ENCODE results near the gene EHBP1. TPM values are rescaled to one million over a fixed set of nuclear protein-coding genes. Genes with fewer than 3 reads are reported as not detected.

Gene EHBP1
- total and polyA plus RNA-seq, 2 experiments from 2014 or later, result 27.2 to 47.9 TPM

- TF ChIP-seq JUNB (IDR thresholded peaks at IDR 0.05; ENCODE audit: unreplicated experiment), result no peak
- no peak for TF ChIP-seq EZH2phosphoT487 (IDR thresholded peaks at IDR 0.05; ENCODE audit: unreplicated experiment)
- TF ChIP-seq REST (IDR thresholded peaks at IDR 0.05; ENCODE audit: unreplicated experiment), result no peak
- TF ChIP-seq, protein P1, sequence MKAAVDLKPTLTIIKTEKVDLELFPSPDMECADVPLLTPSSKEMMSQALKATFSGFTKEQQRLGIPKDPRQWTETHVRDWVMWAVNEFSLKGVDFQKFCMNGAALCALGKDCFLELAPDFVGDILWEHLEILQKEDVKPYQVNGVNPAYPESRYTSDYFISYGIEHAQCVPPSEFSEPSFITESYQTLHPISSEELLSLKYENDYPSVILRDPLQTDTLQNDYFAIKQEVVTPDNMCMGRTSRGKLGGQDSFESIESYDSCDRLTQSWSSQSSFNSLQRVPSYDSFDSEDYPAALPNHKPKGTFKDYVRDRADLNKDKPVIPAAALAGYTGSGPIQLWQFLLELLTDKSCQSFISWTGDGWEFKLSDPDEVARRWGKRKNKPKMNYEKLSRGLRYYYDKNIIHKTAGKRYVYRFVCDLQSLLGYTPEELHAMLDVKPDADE (IDR thresholded peaks at IDR 0.05), result no peak
- TF ChIP-seq NANOG (IDR thresholded peaks at IDR 0.05; ENCODE audit: borderline replicate concordance), result no peak
- no peak for TF ChIP-seq STAT1 (IDR thresholded peaks at IDR 0.05; ENCODE audit: unreplicated experiment)
- no peak for TF ChIP-seq EZH2 (IDR thresholded peaks at IDR 0.05; ENCODE audit: low read depth, unreplicated experiment)
- no peak for TF ChIP-seq CREB1 (CRISPR knock-in tag; IDR thresholded peaks at IDR 0.05; ENCODE audit: low read depth)
- TF ChIP-seq POLR2AphosphoS5 (IDR thresholded peaks at IDR 0.05; ENCODE audit: low read depth), result no peak
- TF ChIP-seq ZNF114 (CRISPR knock-in tag; IDR thresholded peaks at IDR 0.05), result no peak
- TF ChIP-seq ZNF331 (CRISPR knock-in tag; IDR thresholded peaks at IDR 0.05; ENCODE audit: low read depth), result no peak
Measured at GRCh38 chr2:62722679-62723078, 17.2 kb downstream of the EHBP1 start (continued).

- Mint-ChIP-seq H3K36me3 (ENCODE audit: low read depth) (peaks cover 21% of the 10 kb centered on the region), H3K4me3 (no peak overlapping the region), H3K27ac (no peak overlapping the region), H3K9me3 (peaks cover 5% of the 10 kb centered on the region; the same call in 1 of the 3 replicates), H3K27me3 (ENCODE audit: insufficient read depth, low read depth, poor library complexity) (peaks cover 4% of the 10 kb centered on the region), H3K4me1 (peaks cover 25% of the 10 kb centered on the region)
- Histone ChIP-seq H3K4me3 (no peak overlapping the region), H3K36me3 (ENCODE audit: insufficient read depth) (no peaks in the 10 kb centered on the region), H3K27me3 (ENCODE audit: insufficient read depth) (no peaks in the 10 kb centered on the region), H3K27ac (ENCODE audit: low read depth) (no peak overlapping the region), H3K4me1 (ENCODE audit: insufficient read depth) (0 out of 2 replicates have a peak, but pooled peaks cover 7% of the 10 kb centered on the region), H3K4me2 (no peak overlapping the region), H3K79me2 (replicated peaks; ENCODE audit: insufficient read depth) (peaks cover 93% of the 10 kb centered on the region), H3F3A (replicated peaks; ENCODE audit: low read depth) (no peaks in the 10 kb centered on the region), H2AFZ (no peak overlapping the region), H4K20me1 (replicated peaks; ENCODE audit: insufficient read depth) (peaks cover 22% of the 10 kb centered on the region), H3K9me2 (ENCODE audit: insufficient read depth) (no peaks in the 10 kb centered on the region)
- ATAC-seq, result no peak
- no peak for DNase-seq (ENCODE audit: low spot score)
- TF ChIP-seq JUNB (IDR thresholded peaks at IDR 0.05; ENCODE audit: unreplicated experiment), result no peak
- TF ChIP-seq CREB1 (CRISPR knock-in tag; IDR thresholded peaks at IDR 0.05; ENCODE audit: low read depth), result no peak
- no peak for TF ChIP-seq REST (IDR thresholded peaks at IDR 0.05; ENCODE audit: unreplicated experiment)
- no peak for TF ChIP-seq EZH2phosphoT487 (IDR thresholded peaks at IDR 0.05; ENCODE audit: unreplicated experiment)
- TF ChIP-seq, protein P1 (IDR thresholded peaks at IDR 0.05), result no peak
- no peak for TF ChIP-seq STAT1 (IDR thresholded peaks at IDR 0.05; ENCODE audit: unreplicated experiment)
Measured at GRCh38 chr2:62723253-62723652, 17.7 kb downstream of the EHBP1 start.

Data from GM23338 (cell line).